NCI-H82 (cell line): Measurements from ENCODE around the gene ZNF766.
"Not testable (repeated sequence)": the region's sequence is repeated elsewhere in the genome, so short reads cannot be mapped to it uniquely, and the experiment has no call there.

Experiments used
- DNase-seq: peaks from one replicate; lab custom pipeline; 2025; lab: John Stamatoyannopoulos, UW

The ZNF766 gene

GRCh38 chr19:52269338-52270261 lies at the start of gene ZNF766:
ZNF766 (plus strand) TSS chr19:52269587; CDS start chr19:52269614, 27 bp downstream.
- peak; percentile 96 for DNase-seq

DNA sequence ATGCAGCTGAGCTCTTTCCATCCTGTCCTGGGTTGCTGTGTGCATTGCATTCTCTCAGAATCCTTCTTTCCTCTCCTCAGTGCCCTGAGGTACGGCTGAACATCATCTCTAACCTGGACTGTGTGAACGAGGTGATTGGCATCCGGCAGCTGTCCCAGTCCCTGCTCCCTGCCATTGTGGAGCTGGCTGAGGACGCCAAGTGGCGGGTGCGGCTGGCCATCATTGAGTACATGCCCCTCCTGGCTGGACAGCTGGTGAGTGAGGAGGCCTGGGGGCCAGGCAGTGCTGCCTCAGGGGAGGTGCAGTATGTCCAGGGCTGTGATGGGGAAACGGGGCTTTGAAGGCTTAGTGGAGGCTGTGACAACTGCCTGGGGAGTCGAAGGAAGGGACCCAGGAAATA lies 49.8 kb upstream of the ZNF766 start:
- no peak for DNase-seq

GRCh38 chr19:52221031-52221430 lies 48.4 kb upstream of the ZNF766 start:
- DNase-seq, result no peak

DNA sequence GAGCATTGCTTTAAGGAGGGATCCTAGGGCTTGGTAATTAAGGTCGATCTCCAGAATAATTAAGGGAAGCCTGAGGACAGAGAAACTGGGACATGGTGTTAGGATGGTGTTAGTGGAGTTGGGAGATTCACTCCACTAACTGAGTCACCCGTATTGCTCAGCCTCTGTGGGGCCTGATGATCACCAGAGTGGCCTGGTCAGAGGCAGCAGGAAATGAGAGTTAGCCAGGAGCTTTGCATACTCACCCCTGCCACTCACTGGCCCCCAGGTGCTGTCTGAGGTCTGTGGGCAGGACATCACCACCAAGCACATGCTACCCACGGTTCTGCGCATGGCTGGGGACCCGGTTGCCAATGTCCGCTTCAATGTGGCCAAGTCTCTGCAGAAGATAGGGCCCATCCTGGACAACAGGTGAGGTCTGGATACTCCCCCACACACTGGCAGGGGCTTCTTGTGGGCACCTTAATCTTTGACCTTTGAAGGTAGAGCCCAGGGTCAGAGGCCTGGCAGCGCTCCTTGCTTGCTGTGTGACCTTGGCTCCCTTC lies 47.5 kb upstream of the ZNF766 start:
- DNase-seq, result no peak

DNA sequence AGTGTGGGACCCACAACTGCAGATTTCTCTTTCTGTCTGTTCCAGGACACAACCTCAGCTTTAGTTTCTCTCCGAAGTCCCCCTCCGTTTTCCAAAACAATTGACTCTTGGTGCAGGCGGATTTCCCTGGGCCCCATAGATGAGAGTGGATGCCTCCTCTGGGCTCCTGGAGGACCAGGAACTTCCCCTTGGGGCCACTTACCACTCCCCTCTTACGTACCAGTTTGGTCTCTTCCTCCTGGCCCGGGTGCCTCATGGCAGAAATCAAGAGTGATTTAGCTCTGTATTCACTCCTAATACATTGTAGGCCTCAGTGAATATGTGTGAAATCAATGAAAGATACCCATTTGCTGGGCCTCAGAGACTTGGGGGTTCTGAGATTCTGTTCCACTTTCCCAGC lies 45.2 kb upstream of the ZNF766 start:
- DNase-seq, result no peak

- DNase-seq, result no peak
Observed at GRCh38 chr19:52226652-52227051, 42.7 kb upstream of the ZNF766 start.

- DNase-seq, result peak; percentile 5
Observed at GRCh38 chr19:52227196-52227940, 42.0 kb upstream of the ZNF766 start.

GRCh38 chr19:52227980-52228379 lies 41.4 kb upstream of the ZNF766 start:
- no peak for DNase-seq

- no peak for DNase-seq
Observed at GRCh38 chr19:52229524-52229923, 39.9 kb upstream of the ZNF766 start.

GRCh38 chr19:52230685-52231084 lies 38.7 kb upstream of the ZNF766 start:
- no peak for DNase-seq

- DNase-seq, result no peak
Observed at GRCh38 chr19:52231154-52231910, 38.1 kb upstream of the ZNF766 start.

DNA sequence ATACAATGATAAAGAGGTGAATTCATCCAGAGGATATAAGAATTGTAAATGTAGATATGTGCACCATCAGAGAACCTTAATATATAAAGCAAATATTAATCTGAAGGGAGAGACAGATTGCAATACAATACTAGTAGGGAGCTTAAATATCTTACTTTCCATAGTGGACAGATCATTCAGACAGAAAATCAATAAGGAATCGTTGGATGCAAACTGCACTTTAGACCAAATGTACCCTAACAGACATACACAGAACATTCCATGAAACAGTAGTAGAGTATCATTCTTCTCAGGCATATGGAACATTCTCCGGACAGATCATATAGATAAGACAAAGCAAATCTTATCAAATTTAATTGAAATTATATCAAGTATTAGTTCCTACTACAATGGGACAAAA lies 35.0 kb upstream of the ZNF766 start:
- no peak for DNase-seq

- no peak for DNase-seq
Observed at GRCh38 chr19:52237197-52237596, 32.2 kb upstream of the ZNF766 start.

- DNase-seq, result peak; percentile 76
Observed at GRCh38 chr19:52237771-52238400, 31.5 kb upstream of the ZNF766 start.

DNA sequence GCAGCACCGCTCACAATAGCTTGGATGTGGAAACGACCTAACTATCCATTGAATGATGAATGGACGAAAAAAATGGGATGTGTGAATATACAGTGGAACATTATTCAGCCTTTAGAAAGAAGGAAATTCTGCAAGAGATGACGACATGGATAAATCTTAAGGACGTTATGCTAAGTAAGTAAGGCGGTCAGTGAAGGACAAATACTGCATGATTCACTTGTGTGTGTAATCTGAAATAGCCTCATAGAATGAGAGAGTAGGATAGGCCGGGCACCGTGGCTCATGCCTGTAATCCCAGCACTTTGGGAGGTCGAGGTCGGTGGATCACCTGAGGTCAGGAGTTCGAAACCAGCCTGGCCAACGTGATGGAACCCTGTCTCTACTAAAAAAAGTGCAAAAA lies 25.4 kb upstream of the ZNF766 start:
- DNase-seq, result no peak

- DNase-seq, result peak; percentile 70
Observed at GRCh38 chr19:52248241-52248640, 21.1 kb upstream of the ZNF766 start.

DNA sequence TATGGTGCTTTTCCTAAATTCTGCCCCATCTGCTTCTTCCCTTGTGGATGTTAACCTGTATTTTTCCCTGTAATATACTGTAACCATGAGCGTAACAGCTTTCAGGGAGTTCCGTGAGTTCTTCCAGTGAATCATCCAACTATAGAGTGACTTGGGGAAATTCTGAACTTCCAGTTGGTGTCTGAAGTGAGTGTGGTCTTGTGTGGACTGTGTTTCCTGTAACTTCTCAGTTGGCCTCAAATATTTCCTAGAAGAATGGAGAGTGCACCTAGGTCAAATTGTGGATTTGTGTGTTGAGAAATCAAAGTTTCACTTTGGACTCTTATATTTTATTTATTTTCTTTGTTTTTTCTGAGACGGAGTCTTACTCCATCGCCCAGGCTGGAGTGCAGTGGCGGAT lies 11.0 kb upstream of the ZNF766 start:
- no peak for DNase-seq

DNA sequence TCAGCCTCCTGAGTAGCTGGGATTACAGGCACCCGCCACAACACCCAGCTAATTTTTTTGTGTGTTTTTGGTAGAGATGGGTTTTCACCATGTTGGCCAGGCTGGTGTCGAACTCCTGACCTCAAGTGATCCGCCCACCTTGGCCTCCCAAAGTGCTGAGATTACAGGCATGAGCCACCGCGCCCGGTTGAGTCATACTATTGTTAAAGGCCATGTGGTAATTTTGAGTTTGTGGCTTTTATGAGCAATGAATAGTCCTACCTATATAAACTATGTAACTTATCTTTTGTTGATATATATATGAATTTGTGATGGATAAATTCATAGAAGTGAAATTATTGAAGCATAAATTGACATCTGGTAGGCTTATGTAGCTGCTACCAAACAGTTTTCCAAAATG lies 3.8 kb upstream of the ZNF766 start:
- DNase-seq, result not testable (repeated sequence)

GRCh38 chr19:52270266-52270885 lies 989 bp downstream of the ZNF766 start:
- DNase-seq, result peak; percentile 5

- no peak for DNase-seq
Observed at GRCh38 chr19:52273301-52273700, 3.9 kb downstream of the ZNF766 start.

DNA sequence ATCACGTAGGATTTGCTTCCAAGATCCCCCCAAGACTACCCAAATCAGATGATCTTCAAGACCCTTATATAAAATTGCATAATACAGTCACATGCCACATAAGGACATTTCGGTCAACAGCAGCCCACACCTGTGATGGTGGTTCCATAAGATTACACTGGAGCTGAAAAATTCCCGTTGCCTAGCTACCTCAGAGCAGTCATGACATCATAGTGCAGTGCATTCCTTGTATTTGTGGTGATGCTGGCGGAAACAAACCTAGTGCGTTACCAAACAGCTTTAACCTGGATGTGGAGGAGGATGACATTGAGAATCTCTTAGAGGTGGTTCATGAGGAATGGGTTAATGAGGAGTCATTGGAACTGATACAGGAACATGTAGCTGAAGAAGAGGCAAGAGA lies 4.8 kb downstream of the ZNF766 start:
- no peak for DNase-seq
